H1 (cell line): ENCODE results near the gene CPNE4. TPM values are rescaled to one million over a fixed set of nuclear protein-coding genes. Genes with fewer than 3 reads are reported as not detected.

Experiments
- CTCF ChIA-PET: fragments of 300-600 bp; sonication (Branson Sonifier 250); formaldehyde crosslinking; loops from one replicate; lab custom pipeline; 2021; ENCODE audit not compliant: partially characterized antibody; lab: Charles Lee
- POLR2A ChIA-PET: fragments of 300-600 bp; sonication (Branson Sonifier 250); formaldehyde crosslinking; loops from one replicate; lab custom pipeline; 2021; ENCODE audit warnings: inconsistent platforms; ENCODE audit not compliant: partially characterized antibody; lab: Charles Lee
- DNase-seq, 2 experiments: peaks; one replicate each; pipeline versions ENCODE4 v3.0.0 to v3.0.0-alpha.2; 2010 to 2022; ENCODE audit warnings: low spot score in 2 of 2, low read depth in 1 of 2, mixed read lengths in 1 of 2
- FAIRE-seq: peaks from 2 replicates; lab custom pipeline; 2011; peaks lifted over from hg19 to GRCh38; lab: Jason Lieb, UNC
- H2AFZ ChIP-seq: 2 replicates; pipeline ENCODE4 v1.8.1; 2012; ENCODE audit warnings: low read length, inconsistent platforms
- H2AK5ac ChIP-seq: 2 replicates; pipeline ENCODE4 v1.6.1; 2013; ENCODE audit warnings: low read depth, low read length
- H2BK120ac ChIP-seq: replicated peaks from 2 replicates; pipeline ENCODE3; 2013; ENCODE audit warnings: low read depth, low read length, inconsistent platforms
- H2BK12ac ChIP-seq: 2 replicates; pipeline ENCODE4 v1.6.1; 2013; ENCODE audit warnings: low read depth, low read length
- H2BK15ac ChIP-seq: 2 replicates; pipeline ENCODE4 v1.6.1; 2013; ENCODE audit warnings: low read length
- H2BK20ac ChIP-seq: 2 replicates; pipeline ENCODE4 v1.6.1; 2013; ENCODE audit warnings: low read length
- H2BK5ac ChIP-seq: 2 replicates; pipeline ENCODE4 v1.6.1; 2013; ENCODE audit warnings: low read depth, low read length
- H3K14ac ChIP-seq: 2 replicates; pipeline ENCODE4 v1.6.1; 2013; ENCODE audit warnings: inconsistent platforms; ENCODE audit not compliant: insufficient read length
- H3K18ac ChIP-seq: 2 replicates; pipeline ENCODE4 v1.6.1; 2013; ENCODE audit warnings: low read length; ENCODE audit errors: extremely low read depth
- H3K23ac ChIP-seq: 2 replicates; pipeline ENCODE4 v1.6.1; 2013; ENCODE audit warnings: inconsistent platforms; ENCODE audit not compliant: insufficient read length
- H3K23me2 ChIP-seq: 2 replicates; pipeline ENCODE4 v1.6.1; 2013; ENCODE audit warnings: low read depth, low read length
- H3K27ac ChIP-seq: 2 replicates; pipeline ENCODE4 v1.6.1; 2011; ENCODE audit warnings: low read depth, low read length, inconsistent platforms
- H3K27me3 ChIP-seq, 4 experiments: replicated peaks in 1 of 4; 1 replicate in 1 of 4; 2 replicates in 3 of 4; pipeline versions ENCODE4 v1.6.1 to v1.8.1; 2011 to 2013; ENCODE audit warnings: low read length in 3 of 4, mild to moderate bottlenecking in 3 of 4, inconsistent platforms in 2 of 4, mixed read lengths in 2 of 4, moderate library complexity in 1 of 4; ENCODE audit not compliant: control insufficient read depth in 3 of 4, insufficient read depth in 3 of 4; ENCODE audit errors: extremely low read depth in 1 of 4
- H3K36me3 ChIP-seq, 4 experiments: 2 replicates each; pipeline versions ENCODE4 v1.6.1 to v1.8.1; 2011 to 2013; ENCODE audit warnings: mild to moderate bottlenecking in 4 of 4, low read length in 3 of 4, moderate library complexity in 2 of 4, control low read depth in 1 of 4, inconsistent platforms in 1 of 4; ENCODE audit not compliant: insufficient read depth in 4 of 4, control insufficient read depth in 2 of 4
- H3K4ac ChIP-seq: replicated peaks from 2 replicates; pipeline ENCODE3; 2013; ENCODE audit warnings: low read length, low read depth, mixed read lengths, inconsistent platforms; ENCODE audit not compliant: insufficient read length
- H3K4me1 ChIP-seq, 4 experiments: replicated peaks in 1 of 4; 1 replicate in 1 of 4; 2 replicates in 3 of 4; pipeline versions ENCODE4 v1.6.1 to v1.8.1; 2011 to 2013; ENCODE audit warnings: low read length in 3 of 4, inconsistent platforms in 2 of 4, mixed read lengths in 1 of 4; ENCODE audit not compliant: insufficient read depth in 4 of 4, control insufficient read depth in 3 of 4
- H3K4me2 ChIP-seq, 2 experiments: 2 replicates each; pipeline versions ENCODE4 v1.6.1 to v1.8.1; 2011 to 2013; ENCODE audit warnings: low read depth in 2 of 2, low read length in 2 of 2, control low read depth in 1 of 2, inconsistent platforms in 1 of 2, mild to moderate bottlenecking in 1 of 2; ENCODE audit not compliant: insufficient read depth in 1 of 2
- H3K4me3 ChIP-seq, 4 experiments: fragments of 200-600, 300-600 bp in 1 of 4; sonication (generic), shearing (Covaris generic), sonication (Bioruptor Twin) in 1 of 4; 2 replicates each; pipeline versions ENCODE4 v1.5.1 to v1.8.1; 2011 to 2016; ENCODE audit warnings: low read length in 4 of 4, low read depth in 3 of 4, control low read depth in 2 of 4, inconsistent platforms in 2 of 4, mild to moderate bottlenecking in 2 of 4, mixed read lengths in 1 of 4, moderate library complexity in 1 of 4; ENCODE audit not compliant: insufficient read depth in 2 of 4; ENCODE audit errors: extremely low read depth in 1 of 4
- H3K56ac ChIP-seq: replicated peaks from 2 replicates; pipeline ENCODE3; 2013; ENCODE audit warnings: low read depth, mild to moderate bottlenecking, mixed read lengths, low read length, inconsistent platforms; ENCODE audit not compliant: insufficient read length
- H3K79me1 ChIP-seq: 2 replicates; pipeline ENCODE4 v1.6.1; 2013; ENCODE audit warnings: low read depth, low read length, control low read depth
- H3K79me2 ChIP-seq, 2 experiments: 2 replicates each; pipeline versions ENCODE4 v1.6.1 to v1.8.1; 2012 to 2013; ENCODE audit warnings: low read length in 2 of 2, mild to moderate bottlenecking in 2 of 2, inconsistent platforms in 1 of 2; ENCODE audit not compliant: insufficient read depth in 2 of 2, control insufficient read depth in 1 of 2
- H3K9ac ChIP-seq, 4 experiments: replicated peaks in 1 of 4; 1 replicate in 1 of 4; 2 replicates in 3 of 4; pipeline versions ENCODE4 v1.6.1 to v1.8.1; 2011 to 2013; ENCODE audit warnings: low read depth in 3 of 4, low read length in 3 of 4, control low read depth in 2 of 4, mild to moderate bottlenecking in 2 of 4, moderate library complexity in 2 of 4, inconsistent platforms in 1 of 4; ENCODE audit errors: extremely low read depth in 1 of 4
- H3K9me3 ChIP-seq, 2 experiments: 2 replicates each; pipeline versions ENCODE4 v1.6.1 to v1.8.1; 2012 to 2013; ENCODE audit warnings: mild to moderate bottlenecking in 2 of 2, moderate library complexity in 2 of 2, control low read depth in 1 of 2, inconsistent platforms in 1 of 2, low read depth in 1 of 2, low read length in 1 of 2, mixed read lengths in 1 of 2; ENCODE audit not compliant: insufficient read depth in 2 of 2
- H4K20me1 ChIP-seq, 2 experiments: replicated peaks in 1 of 2; 2 replicates each; pipeline versions ENCODE3 to v1.8.1; 2011 to 2013; ENCODE audit warnings: inconsistent platforms in 2 of 2, low read length in 2 of 2, mild to moderate bottlenecking in 1 of 2; ENCODE audit not compliant: insufficient read depth in 2 of 2, control insufficient read depth in 1 of 2
- H4K5ac ChIP-seq: 2 replicates; pipeline ENCODE4 v1.6.1; 2013; ENCODE audit warnings: low read length, low read depth, mixed read lengths, inconsistent platforms; ENCODE audit not compliant: insufficient read length
- H4K8ac ChIP-seq: 2 replicates; pipeline ENCODE4 v1.8.0; 2013; ENCODE audit warnings: mild to moderate bottlenecking, moderate library complexity, low read length, inconsistent platforms; ENCODE audit not compliant: insufficient read depth; ENCODE audit errors: extremely low read depth
- H4K91ac ChIP-seq: replicated peaks from 2 replicates; pipeline ENCODE3; 2013; ENCODE audit warnings: low read length, mixed read lengths, inconsistent platforms; ENCODE audit not compliant: insufficient read length
- ASH2L ChIP-seq: fragments of 200-600, 300-600 bp; sonication (generic); IDR thresholded peaks from one replicate; pipeline ENCODE4 v1.7.1; 2017; ENCODE audit warnings: low read length
- CTBP2 ChIP-seq: IDR thresholded peaks from 2 replicates; pipeline ENCODE4 v1.7.0; 2011; ENCODE audit warnings: borderline replicate concordance, mild to moderate bottlenecking, moderate library complexity, mixed read lengths, low read length; ENCODE audit not compliant: insufficient read depth, insufficient read length
- GTF2F1 ChIP-seq: IDR thresholded peaks from 2 replicates; pipeline ENCODE4 v1.6.1; 2012; ENCODE audit warnings: low read depth, low read length, improper control_type of control experiment, borderline replicate concordance
- JUND ChIP-seq: IDR thresholded peaks from 2 replicates; pipeline ENCODE4 v1.6.1; 2011; ENCODE audit warnings: mild to moderate bottlenecking, improper control_type of control experiment, low read length
- RBBP5 ChIP-seq: IDR thresholded peaks from 2 replicates; pipeline ENCODE4 v1.7.1; 2012; ENCODE audit warnings: low read depth, mild to moderate bottlenecking, inconsistent platforms, low read length, moderate library complexity, borderline replicate concordance
- SUZ12 ChIP-seq: fragments of 200-600 bp; sonication (generic); IDR thresholded peaks from 2 replicates; pipeline ENCODE4 v1.6.1; 2012; ENCODE audit warnings: mild to moderate bottlenecking, inconsistent platforms, low read length, moderate library complexity, mixed read lengths
- ZNF274 ChIP-seq: IDR thresholded peaks from 2 replicates; pipeline ENCODE4 v1.7.0; 2012; ENCODE audit warnings: low read length, borderline replicate concordance; ENCODE audit errors: extremely low read depth
- WGBS, 2 experiments: shearing (Covaris generic) in 1 of 2; methylation state at CpG; one replicate each; pipeline versions ENCODE4 v1.1.6 to v1.1.7; 2013 to 2015; ENCODE audit warnings: low lambda C conversion rate in 2 of 2, mixed read lengths in 2 of 2, inconsistent platforms in 1 of 2, low coverage in 1 of 2, missing lambda C conversion rate in 1 of 2; ENCODE audit not compliant: insufficient replicate concordance in 2 of 2, insufficient coverage in 1 of 2, insufficient read length in 1 of 2; ENCODE audit errors: extremely low coverage in 1 of 2, missing lambda C conversion rate in 1 of 2; 5-methylcytosine and 5-hydroxymethylcytosine counted together
- polyA plus RNA-seq, 7 experiments: library from polyadenylated mRNA; depleted of rRNA in 3 of 7; stranded (reverse) in 5 of 7; unstranded in 2 of 7; fragments of >200 nt in 5 of 7; fragments of 200-250 nt in 2 of 7; gene quantifications; 1 replicate in 5 of 7; 2 replicates in 1 of 7; 4 replicates in 1 of 7; pipeline versions ENCODE4 v1.2.1 to v1.2.3, GENCODE V29; 2011 to 2013; ENCODE audit warnings: missing spikeins in 2 of 7, mixed read lengths in 2 of 7
- total RNA-seq: library from RNA; stranded (reverse); fragmentation: NEBNext Ultra II Directional; extraction: Animal tissue kit (Norgen Biotek cat#: 25700); gene quantifications from 2 replicates; pipeline ENCODE4 v1.2.1, GENCODE V29; 2021

Gene CPNE4
- total and polyA plus RNA-seq, 2 of the 8 experiments (the other 6 are each of a cell fraction or from before 2014, with no cell fraction given) = 0.82 to 3.8 TPM

GRCh38 chr3:131881777-131882176 is 153.0 kb downstream of the CPNE4 start:
- no peak overlapping the region for H4K91ac ChIP-seq
- no peaks in the 10 kb centered on the region for H3K23me2 ChIP-seq
- no peaks in the 10 kb centered on the region for H3K79me1 ChIP-seq
- no peak for FAIRE-seq
- H2BK12ac ChIP-seq = no peak overlapping the region
- CTCF ChIA-PET = interaction anchor here (2.2 kb wide), 1 partner anchor 10 kb away, joined by 11 read pairs; no protein-coding TSS in a partner anchor
- no peaks in the 10 kb centered on the region for H4K20me1 ChIP-seq
- TF ChIP-seq RBBP5 (no peak), ZNF274 (no peak), GTF2F1 (no peak), SUZ12 (no peak), ASH2L (no peak), JUND (no peak), CTBP2 (no peak)
- TF ChIP-seq, all 59 proteins: peak for 0
- Histone ChIP-seq H2BK120ac (no peak overlapping the region), H2AFZ (no peak overlapping the region), H3K27me3 (no peaks in the 10 kb centered on the region), H3K56ac (no peak overlapping the region), H3K9ac (no peak overlapping the region), H3K4ac (no peak overlapping the region), H3K14ac (no peak overlapping the region), H3K79me2 (no peaks in the 10 kb centered on the region), H2BK15ac (no peak overlapping the region), H3K4me2 (no peak overlapping the region), H3K9me3 (no peaks in the 10 kb centered on the region), H2AK5ac (no peak overlapping the region), H2BK20ac (no peak overlapping the region), H2BK5ac (no peak overlapping the region), H3K4me3 (no peak overlapping the region), H4K8ac (no peak overlapping the region), H3K36me3 (no peaks in the 10 kb centered on the region), H3K23ac (no peak overlapping the region), H3K18ac (no peak overlapping the region), H4K5ac (no peak overlapping the region), H3K4me1 (no peaks in the 10 kb centered on the region), H3K27ac (no peak overlapping the region)
- DNase-seq = no peak
- WGBS, 2 experiments = 92% methylated on average over 3 of the region's 3 CpGs; no CpG with 5 or more reads in 1 of the 2 experiments
- POLR2A ChIA-PET = no interaction called here
